Activated effector memory CD4-positive, alpha-beta T cell treated with Interleukin-2 at 50 U/mL for 16 hours (primary cell): Measurements from ENCODE around the gene AP3D1.

Experiments
- DNase-seq: peaks from one replicate; pipeline ENCODE4 v3.0.0-alpha.2; 2020

The AP3D1 gene

GRCh38 chr19:2126879-2127518 is 24.4 kb downstream of the AP3D1 start:
- DNase-seq: no peak

GRCh38 chr19:2123682-2124387 is 27.5 kb downstream of the AP3D1 start:
- no peak for DNase-seq

- DNase-seq: no peak
Observed at GRCh38 chr19:2122982-2123381, 28.4 kb downstream of the AP3D1 start.

GRCh38 chr19:2122251-2122650 is 29.1 kb downstream of the AP3D1 start:
- no peak for DNase-seq

- no peak for DNase-seq
Observed at GRCh38 chr19:2121416-2122051, 29.8 kb downstream of the AP3D1 start.

GRCh38 chr19:2120821-2121220 is 30.5 kb downstream of the AP3D1 start:
- DNase-seq: no peak

GRCh38 chr19:2119921-2120785 is 31.2 kb downstream of the AP3D1 start:
- no peak for DNase-seq

- no peak for DNase-seq
Observed at GRCh38 chr19:2118438-2118837, 32.9 kb downstream of the AP3D1 start.

- no peak for DNase-seq
Observed at GRCh38 chr19:2117215-2117960, 34.0 kb downstream of the AP3D1 start.

- no peak for DNase-seq
Observed at GRCh38 chr19:2116507-2116906, 34.9 kb downstream of the AP3D1 start.

GRCh38 chr19:2115911-2116426 is 35.4 kb downstream of the AP3D1 start:
- no peak for DNase-seq

- no peak for DNase-seq
Observed at GRCh38 chr19:2115324-2115723, 36.0 kb downstream of the AP3D1 start.

GRCh38 chr19:2114821-2115220 is 36.5 kb downstream of the AP3D1 start:
- no peak for DNase-seq

- DNase-seq: no peak
Observed at GRCh38 chr19:2114218-2114617, 37.1 kb downstream of the AP3D1 start.

GRCh38 chr19:2113439-2114211 is 37.7 kb downstream of the AP3D1 start:
- no peak for DNase-seq

GRCh38 chr19:2112516-2113320 is 38.6 kb downstream of the AP3D1 start:
- DNase-seq: no peak

- DNase-seq: no peak
Observed at GRCh38 chr19:2111886-2112285, 39.5 kb downstream of the AP3D1 start.

GRCh38 chr19:2111425-2111824 is 39.9 kb downstream of the AP3D1 start:
- no peak for DNase-seq

GRCh38 chr19:2110822-2111221 is 40.5 kb downstream of the AP3D1 start:
- no peak for DNase-seq

- DNase-seq: no peak
Observed at GRCh38 chr19:2109046-2109864, 42.1 kb downstream of the AP3D1 start.
